GM19324 (cell line): ENCODE data around the gene TFE3.

ENCODE experiments used
- ATAC-seq: cut with Tn5 transposase; IDR thresholded peaks from one replicate; pipeline ENCODE4 v1.9.1; 2021; ENCODE audit warnings: mild to moderate bottlenecking, moderate library complexity; ENCODE audit not compliant: unreplicated experiment, low FRiP score

TFE3 gene

DNA sequence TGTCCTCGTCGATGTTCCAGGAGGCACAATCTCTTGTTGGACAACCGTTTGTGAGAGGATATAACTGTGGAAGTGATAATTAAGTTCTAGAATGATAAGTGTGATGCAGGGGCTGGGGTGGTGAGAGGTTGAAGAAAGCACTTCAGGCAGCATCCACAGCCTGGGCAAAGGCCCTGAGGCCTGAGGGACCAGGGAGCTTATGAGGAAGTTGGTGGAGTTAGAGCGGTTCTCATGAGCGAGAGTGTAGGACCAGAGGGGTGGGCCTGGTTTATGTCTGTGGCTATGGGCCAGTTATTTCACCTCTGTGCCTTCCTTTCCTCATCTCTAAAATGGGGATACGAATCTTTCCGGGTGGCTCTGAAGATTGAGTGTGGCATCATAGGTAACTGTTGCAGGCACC lies 18.3 kb upstream of the TFE3 start:
- no peak for ATAC-seq

DNA sequence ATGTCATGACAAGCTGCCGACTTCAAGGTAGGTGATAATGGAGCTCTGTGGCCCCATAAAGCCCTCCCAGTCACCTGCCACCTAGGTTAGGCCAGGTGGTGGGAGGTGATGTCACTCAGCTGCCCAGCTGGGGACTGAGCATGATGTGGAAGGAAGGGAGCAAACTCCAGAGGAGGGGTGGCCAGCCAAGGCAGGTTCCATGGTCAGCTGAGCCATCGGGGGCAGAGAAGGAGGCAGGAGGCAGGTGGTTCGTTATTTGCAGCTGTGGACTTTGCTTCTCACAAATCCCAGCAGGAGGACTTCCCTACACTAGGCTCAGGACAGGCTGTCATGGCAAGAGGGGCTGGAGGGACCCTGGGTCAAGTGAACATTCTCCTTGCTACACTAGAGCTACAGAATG lies 17.8 kb upstream of the TFE3 start:
- ATAC-seq, result no peak

DNA sequence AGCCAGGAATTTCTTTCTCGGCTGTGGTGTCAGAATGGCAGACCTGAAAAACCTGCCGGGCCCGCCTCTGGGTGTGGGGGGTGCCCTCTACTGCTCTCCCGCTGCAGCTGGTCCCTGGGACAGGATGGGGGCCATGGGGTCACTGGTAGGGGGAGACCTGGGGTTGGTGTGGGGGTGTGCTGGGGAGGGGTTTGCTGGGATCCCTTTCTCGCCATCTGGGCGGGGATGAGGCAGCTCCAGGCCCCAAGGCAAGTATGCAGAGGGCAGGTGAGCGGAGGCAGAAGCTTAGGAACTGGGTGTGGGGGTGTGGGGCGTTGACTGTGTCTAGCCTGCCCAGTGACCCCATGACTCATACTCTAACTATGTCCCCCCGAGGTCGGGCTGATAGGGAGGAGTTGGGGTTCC lies 16.5 kb upstream of the TFE3 start:
- ATAC-seq, result no peak

DNA sequence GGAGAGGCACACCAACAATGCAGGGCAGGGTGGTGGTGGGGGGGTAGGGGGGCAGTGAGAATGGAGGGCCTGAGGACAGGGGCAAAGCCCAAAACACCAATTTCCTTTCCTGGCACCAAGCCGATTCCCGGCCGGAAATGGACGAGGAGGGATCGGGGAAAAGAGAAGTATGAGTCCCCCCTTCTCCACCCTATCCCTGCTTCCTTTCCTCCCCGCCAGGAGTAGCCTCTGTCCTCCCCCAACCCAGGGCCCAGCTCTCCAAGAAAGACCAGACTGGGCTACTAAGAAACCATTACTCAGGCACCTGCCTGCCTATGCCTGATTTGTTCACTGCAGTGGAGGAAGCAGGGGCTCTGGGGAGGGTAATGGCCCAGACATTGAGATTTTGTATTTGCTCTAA lies 16.0 kb upstream of the TFE3 start:
- ATAC-seq, result no peak

DNA sequence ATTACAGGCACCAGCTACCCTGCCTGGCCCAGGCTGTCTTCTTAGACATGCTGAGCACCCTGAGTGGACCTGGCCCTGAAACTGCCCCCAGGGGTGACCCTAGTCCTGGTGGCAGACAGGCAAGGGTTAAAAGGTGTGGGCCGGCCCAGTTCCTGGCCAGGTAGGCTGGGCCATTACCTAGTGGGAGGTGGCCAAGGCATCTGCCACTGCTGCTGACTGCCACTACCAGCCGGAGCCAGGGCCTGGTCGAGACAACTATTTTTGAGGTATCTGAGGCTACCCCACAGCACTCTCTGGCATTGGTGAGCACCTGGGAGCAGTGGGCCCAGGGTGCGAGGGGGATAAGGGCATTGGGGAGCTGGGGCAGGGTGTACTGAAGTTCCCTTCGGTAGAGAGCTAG lies 15.6 kb upstream of the TFE3 start, which contains the start of gene CCDC120:
Gene CCDC120 (plus strand): TSS at position 206 of the 400 bp plus-strand sequence. CDS start 3,043 bp downstream, outside the sequence.
- no peak for ATAC-seq

DNA sequence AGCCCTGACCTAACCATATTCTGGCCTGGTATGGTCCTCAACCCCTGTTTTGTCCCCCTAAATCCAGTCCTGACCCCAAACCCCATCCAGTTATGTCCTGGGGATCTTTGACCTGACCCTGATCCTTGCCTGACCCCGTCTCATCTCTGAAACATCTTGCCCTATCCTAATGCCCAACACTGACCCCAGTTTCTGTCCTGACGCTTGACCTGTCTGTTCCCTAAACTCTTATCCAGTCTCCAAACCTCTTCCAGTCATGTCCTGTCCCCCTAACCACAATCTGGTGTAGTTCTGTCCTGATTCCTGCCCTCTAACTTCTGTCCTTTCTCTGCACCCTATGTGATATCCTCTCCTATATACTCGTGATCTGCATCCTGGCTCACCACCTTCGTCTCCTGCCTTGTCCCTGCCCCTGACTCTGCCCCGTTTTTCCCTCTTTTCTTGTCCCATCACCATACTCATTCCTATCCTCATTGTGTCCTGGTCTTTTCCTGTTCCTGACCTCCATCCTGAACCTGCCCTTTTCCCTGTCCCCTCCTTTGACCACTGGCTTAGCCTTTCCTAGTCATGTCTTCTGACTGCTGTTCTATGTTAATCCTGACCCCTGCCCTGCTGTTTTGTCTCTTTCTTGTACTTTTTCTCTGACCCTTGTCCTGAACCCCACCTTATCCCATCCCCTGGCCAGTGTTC lies 11.1 kb upstream of the TFE3 start:
- ATAC-seq, result no peak

DNA sequence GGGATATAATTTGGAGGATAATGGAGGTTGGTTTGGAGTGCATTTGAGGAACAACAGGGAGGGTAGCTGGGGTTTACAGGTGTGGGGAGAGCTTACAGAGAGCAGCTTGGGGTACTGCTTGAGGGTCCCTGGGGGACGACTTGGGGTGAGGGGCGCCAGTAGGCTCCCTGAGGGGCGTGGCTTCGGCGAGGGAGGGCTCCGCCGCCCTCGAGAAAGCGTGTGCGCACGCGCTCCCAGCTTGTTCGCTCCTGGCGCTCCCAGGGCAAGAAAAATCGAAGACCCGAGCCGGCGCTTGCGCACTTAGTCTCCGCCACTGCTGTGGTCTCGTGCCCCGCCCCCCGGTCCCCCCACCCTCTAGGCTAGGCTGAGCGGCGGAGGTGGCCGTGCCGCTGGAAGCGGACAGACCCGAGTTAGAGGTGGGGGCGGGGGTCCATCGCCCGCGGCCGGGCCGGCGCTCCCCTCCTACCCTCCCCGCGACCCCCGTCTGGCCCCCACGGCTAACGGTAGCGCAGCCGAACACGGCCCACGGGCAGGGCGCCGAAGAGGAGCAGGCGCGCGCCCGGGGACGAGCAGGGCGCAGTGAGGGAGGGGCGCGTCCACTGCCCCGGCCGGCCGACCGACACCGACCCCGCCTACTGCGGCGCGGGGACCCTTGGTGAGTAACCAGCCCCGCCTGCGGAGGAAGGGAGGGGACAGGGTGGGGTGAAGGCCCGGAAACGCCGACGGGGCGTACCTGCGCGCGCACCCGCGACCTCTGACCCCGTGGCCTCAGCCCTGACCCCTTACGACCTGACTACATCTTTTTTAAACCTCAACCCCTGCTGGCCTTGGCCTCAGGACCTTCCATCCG lies 10.3 kb upstream of the TFE3 start:
- no peak for ATAC-seq

DNA sequence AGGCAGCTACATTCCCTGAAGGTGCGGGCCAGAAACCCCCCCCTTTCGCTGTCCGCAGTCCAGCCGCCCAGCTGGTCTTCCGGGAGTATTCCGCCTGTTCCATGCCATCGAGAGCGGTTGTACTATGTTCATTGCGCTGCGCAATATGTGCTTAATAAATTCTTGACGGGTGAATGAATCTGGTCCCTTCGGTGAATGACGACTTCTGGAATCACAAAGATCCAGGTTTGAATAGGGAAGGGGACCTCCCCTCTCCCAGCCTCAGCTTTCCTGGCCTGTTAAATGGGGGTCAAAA lies 777 bp upstream of the TFE3 start:
- ATAC-seq, result no peak

DNA sequence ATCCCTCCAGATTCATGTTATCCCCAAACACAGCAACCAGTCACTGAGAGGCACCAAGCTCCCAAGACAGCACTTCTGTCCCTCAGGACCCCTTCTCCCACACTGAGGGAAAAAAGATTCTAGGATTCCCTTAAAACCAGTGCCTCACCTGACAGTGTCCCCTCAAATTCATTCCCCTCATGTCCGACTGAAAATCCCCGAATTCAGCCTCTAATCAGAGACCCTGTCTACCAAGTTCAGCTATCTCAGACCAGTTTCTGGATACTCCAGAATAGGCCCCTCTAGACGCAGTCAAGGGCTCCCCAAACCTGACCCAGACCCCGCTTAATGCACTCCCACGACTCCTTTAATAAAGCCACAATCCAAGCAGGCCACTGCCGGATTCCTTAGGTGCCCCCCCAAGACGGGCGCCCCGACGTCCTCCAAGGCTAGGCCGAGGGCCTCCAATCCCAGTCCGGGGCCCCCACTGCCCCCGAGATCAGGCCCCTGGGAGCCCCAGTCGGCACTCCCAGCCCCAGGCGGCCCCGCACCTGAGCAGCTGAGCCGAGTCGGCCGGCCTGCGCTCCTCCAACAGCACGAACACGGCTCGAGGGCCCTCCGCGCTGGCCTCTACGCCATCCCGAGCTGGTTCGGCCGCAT lies 457 bp downstream of the TFE3 start:
- peak; percentile 3 for ATAC-seq

DNA sequence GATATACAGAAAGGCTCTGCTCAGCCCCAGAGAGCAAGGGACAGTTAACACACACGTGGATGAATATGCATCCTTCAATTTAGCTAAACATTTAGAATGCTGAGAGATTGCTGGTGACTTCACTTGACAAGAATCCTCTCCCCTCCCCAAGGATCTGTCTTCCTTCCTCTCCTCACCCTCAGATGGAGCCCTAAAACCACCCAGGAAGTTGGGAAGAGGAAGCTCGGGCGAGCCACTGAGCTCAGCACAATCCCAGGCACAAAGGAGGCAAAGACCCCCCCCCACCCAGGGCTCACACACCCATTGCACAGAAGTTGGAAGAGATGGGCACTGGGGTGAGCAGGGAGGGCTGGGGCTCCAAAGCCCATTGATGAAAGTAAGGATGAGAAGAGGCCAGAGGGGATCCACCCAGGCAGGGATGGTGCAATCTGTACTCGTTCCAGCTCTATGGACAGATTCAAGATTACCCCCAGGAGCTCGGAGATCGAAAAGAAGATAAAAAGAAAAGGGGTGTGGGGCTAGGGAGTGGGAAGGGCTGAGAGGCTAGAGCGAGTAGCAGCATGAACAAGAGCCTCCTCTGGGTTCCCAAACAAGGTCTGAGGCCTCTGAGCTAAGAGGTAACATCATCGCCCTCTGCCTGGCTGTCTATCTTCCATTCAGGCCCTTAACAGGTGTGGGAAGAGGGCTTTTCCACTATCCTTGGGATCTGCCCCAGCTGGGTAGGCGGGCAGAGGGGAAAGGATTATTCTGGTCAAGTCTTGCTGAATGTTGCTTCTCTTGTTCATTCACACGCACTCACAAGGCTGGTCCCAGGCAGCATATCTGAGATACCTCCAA lies 1.2 kb downstream of the TFE3 start:
- ATAC-seq, result no peak

DNA sequence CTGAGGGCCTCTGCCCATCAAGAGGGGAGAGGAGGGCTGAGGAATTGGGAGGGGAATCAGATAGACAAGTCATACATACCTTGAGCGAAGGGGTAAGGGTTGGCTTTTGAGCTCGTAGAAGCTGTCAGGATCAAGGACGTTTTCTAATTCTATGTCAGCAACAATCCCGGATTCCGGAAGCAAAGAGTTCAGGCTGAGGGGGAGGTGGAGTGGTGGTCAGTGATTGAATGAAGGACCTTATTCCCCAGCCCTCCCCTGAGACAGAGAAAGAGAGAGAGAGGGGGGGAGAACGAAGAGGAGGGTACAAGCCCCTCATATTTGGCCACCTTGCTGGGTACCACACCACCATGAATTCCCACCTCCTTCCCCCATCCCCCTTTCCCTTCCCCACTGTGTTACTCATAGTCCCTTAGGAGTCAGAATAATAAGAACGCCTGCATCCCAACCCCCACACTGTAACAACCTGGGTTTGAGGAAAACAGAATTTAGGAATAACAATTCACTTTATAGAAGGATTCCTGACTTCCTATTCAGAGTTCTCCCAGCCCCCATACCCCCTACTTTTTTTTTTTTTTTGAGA lies 2.7 kb downstream of the TFE3 start:
- no peak for ATAC-seq

DNA sequence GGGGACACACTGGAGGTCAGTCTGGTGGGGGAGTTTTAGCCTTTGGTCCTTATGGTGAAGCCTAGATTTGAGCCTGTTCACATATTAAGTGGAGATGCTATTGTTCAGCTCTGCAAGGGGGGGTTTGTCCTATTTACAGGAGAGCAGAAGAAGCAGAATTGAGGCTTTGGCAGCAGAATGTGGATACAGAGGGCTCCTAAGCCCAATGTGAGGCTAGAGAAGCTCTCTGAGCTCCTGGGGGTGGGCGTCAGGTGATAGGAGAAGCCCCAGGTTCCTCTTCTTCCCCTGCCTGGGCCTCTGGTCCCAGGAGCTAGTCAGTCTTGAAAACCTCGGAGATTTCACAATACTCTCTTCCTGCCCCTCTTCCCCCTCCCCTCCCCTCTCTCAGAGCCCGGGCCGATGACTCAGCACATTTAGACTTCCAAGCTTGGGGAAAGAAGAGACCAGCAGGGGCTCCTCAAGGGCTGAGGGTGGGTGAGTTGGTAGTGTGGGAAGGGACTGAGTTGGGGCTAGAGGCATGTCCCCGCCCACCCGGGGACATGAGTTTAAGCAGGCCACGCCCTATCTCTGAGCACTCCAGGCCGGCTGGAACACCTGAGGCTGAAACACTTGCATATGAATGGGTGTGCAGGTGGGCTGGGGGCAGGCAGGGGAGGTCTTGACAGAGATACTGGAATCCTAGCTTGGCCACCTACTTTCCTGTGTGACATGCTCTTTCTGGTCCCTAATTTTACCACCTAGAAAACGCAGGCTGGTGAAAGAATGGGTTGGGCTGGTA lies 3.4 kb downstream of the TFE3 start:
- no peak for ATAC-seq

DNA sequence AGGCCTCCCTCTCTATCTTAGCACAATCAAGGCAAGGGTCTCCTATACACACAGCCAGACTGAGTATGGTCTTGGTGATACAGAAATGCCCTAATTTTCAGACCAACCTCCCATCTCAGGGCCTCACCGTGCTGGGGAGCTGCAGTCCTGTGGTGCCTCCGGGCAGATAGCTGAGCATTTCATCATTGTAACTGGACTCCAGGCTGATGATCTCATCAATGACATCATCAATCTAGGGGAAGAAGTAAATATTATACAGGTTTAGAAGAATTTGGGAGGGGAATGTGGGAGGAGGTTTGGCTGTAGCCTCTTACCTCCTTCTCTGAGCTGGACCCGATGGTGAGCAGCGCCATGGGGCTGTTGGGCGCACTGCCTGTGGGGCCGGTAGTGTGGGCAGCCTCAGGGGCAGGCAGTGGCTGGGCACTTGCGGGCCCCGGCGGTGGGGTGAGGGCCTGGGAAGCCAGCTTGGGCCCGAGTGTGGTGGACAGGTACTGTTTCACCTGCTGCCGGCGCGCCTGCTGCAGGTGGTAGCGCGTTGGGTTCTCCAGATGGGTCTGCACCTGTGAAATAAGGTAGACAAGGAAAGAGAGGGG lies 5.2 kb downstream of the TFE3 start:
- ATAC-seq, result no peak

DNA sequence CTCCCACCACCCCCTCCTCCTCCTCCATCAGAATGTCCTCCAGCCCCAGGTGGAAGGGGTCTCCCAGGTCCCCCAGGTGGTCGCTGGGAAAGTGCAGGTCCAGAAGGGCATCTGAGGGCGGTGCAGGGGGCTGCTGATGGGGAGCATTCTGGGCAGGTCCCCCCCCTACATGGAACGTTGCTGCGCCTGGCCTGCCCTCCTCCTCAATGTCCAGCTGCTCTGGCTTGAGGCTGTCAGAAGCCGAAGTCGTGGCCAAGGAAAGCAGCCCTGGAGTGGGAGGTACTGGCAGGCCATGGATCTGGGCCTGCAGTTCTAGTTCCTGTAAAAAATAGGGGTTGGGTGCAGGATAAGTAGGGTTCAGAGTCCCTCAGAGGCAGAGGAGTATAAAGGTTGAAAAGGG lies 12.9 kb downstream of the TFE3 start:
- ATAC-seq, result no peak

DNA sequence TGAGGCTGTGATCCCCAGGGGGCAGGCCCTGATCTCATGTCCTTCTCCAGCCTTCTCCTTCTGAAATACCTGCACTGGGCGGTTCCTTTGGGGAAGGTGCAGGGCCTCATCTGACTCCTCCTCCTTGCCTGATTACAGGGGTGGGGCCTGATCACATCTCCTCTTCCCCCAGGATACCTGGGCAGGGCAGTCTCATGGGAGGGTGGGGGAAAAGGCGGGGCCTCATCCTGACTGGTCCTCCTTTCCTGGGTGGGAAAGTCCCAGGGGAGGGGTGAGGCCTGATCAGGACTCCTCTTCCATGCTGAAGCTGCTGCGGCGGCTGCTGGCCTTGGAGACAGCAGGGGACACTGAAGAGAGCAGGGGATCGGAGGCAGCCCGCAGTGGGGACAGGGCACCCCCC lies 13.3 kb downstream of the TFE3 start:
- ATAC-seq, result no peak

DNA sequence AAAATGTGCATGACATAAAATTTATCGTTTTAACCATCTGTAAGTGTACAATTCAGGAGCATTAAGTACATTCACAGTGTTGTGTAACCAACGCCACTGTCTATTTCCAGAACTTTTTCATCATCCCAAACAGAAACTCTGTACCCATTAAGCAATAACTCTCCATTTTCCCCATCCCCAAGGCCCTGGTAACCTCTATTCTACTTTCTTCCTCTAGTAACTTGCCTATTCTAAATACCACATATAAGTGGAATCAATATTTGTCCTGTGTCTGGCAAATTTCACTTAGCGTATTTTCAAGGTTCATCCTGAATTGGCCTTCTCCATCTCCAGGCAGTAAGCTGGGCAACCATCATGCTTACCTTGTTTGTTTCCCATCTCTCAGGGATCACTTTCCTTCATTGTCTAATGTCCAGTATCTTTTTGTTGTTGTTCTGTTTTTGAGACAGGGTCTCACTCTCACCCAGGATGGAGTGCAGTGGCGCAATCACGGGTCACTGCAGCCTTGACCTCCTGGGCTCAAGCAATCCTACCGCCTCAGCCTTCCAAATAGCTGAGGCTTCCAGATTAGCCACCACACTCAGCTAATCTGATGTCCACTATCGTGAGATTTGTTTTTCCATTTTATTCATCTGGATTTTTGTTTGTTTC lies 23.4 kb downstream of the TFE3 start:
- ATAC-seq, result no peak

DNA sequence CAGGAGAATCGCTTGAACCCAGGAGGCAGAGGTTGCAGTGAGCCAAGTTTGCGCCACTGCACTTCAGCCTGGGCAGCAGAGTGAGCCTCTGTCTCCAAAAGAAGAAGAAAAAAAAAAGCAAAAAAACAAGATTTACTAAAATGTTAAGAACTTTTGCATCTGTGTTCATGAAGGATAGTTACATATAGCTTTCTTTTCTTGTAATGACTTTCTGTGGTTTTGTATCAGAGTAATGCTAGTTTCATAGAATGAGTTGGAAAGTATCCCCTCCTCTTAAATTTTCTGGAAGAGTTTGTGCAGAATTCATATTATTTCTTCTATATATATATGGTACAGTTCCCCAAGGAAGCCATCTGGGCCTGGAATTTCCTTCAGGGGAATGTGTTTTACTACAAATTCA lies 24.1 kb downstream of the TFE3 start:
- no peak for ATAC-seq

DNA sequence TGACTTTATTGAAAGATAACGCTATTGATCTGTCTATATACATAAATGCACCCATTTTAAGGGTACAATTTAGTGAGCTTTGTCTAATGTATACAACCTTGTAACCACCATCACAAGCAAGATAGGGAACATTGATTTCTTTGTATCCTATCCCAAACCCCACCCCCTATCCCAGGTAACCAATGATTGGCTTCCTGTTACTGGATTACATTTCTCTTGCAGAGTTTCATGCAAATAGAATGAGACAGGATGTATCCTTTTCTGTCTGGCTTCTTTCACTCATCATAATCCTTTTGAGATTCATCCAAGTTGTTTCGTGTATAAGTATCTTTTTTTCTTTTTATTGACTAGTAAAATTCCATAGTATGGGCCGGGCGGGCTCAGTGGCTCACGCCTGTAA lies 39.5 kb downstream of the TFE3 start:
- no peak for ATAC-seq
